ENCODE measurements around the gene SMIM29.
A peak's percentile ranks its signal among the peaks of the same experiment; 100 is the strongest.

The SMIM29 gene

DNA sequence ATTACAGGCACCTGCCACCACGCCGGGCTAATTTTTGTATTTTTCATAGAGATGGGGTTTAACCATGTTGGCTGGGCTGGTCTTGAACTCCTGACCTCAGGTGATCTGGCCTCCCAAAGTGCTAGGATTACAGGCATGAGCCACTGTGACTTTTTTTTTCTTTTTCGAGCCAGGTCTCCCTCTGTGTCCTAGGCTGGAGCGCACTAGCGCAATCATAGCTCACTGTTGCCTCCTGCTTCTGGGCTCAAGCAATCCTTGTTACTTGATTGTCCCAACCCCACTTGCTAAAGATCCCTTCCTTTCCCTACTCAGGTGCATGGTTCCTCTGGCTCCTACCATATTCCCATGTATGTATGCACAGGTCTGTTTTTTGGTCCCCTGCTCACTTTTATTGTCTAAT is 27.4 kb upstream of the SMIM29 start:
- no peak for DNase-seq
- no peak overlapping the region for H3K14ac ChIP-seq (ENCODE audit: low read length)
- H2AFZ ChIP-seq (ENCODE audit: insufficient read depth, low read length, poor library complexity): no peak overlapping the region
- no peak overlapping the region for H3K4me3 ChIP-seq (ENCODE audit: low read depth, low read length)
- no peaks in the 10 kb centered on the region for H3K79me1 ChIP-seq (ENCODE audit: low read length)
- no peaks in the 10 kb centered on the region for H3K27me3 ChIP-seq (ENCODE audit: insufficient read depth, low read length)
- no peak overlapping the region for H3K4me2 ChIP-seq (ENCODE audit: low read length)
- no peaks in the 10 kb centered on the region for H3K9me3 ChIP-seq (ENCODE audit: insufficient read depth, low read depth, low read length)
- H3K4ac ChIP-seq (ENCODE audit: low read depth, low read length): no peak overlapping the region
- H2BK12ac ChIP-seq (ENCODE audit: low read length): peak overlapping the region; percentile 45
- H2AK5ac ChIP-seq (ENCODE audit: low read length): no peak overlapping the region
- no CpG with 5 or more reads among the region's 5 CpGs for WGBS (ENCODE audit: extremely low coverage, insufficient coverage, insufficient read length)
- H3K4me1 ChIP-seq (ENCODE audit: control insufficient read depth in 1 of 2, insufficient read depth in 2 of 2, low read length in 2 of 2): peaks cover 15 to 16% of the 10 kb centered on the region in 2 experiments
- H2BK120ac ChIP-seq (ENCODE audit: insufficient read depth, low read length, poor library complexity): no peak overlapping the region
- no peak overlapping the region for H3K23ac ChIP-seq (ENCODE audit: low read length)
- no peak overlapping the region for H4K91ac ChIP-seq (ENCODE audit: low read depth, low read length)
- no peak overlapping the region for H3K18ac ChIP-seq (ENCODE audit: low read length)
- no peaks in the 10 kb centered on the region for H3K36me3 ChIP-seq (ENCODE audit: control insufficient read depth in 1 of 2, insufficient read depth in 2 of 2, low read length in 2 of 2)
- no peak overlapping the region for H3K27ac ChIP-seq (ENCODE audit: low read depth, low read length)
- H4K12ac ChIP-seq (ENCODE audit: low read depth, low read length): no peak overlapping the region
- no peak overlapping the region for H2BK5ac ChIP-seq (ENCODE audit: low read depth, low read length, poor library complexity)
- H3K9ac ChIP-seq (ENCODE audit: low read length): no peak overlapping the region
- H3K79me2 ChIP-seq (ENCODE audit: control insufficient read depth, insufficient read depth, low read length, poor library complexity): no peaks in the 10 kb centered on the region
- no peak overlapping the region for H4K8ac ChIP-seq (ENCODE audit: low read depth, low read length)

DNA sequence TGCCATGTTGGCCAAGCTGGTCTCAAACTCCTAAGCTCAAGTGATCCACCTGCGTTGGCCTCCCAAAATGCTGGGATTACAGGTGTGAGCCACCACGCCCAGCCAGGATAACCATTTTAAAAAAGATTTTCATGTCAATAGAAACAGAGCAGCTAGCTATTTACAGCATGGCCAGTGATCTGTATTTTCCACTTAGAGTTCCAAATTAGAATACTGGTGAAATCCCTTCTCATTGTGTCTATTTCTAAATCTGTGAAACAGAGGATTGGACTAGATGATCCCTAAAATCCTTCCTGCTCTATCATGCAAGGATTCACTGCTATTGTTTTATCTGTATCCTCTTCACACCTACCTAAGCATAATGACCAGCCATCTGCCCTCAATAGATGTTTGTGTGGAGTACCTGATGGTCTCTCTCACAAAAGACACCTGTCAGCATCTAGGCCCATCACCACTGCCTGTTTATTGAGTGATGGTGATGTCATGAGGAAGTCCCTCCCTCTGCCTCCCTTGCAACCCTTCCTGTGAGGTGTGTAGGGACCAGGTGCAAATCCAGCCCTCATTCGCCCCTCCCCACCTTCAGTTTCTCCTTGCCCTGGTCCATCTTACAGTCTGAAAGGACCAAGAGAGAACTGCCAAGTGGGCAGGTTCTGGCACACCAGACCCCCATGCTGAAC is 26.5 kb upstream of the SMIM29 start:
- H4K12ac ChIP-seq (ENCODE audit: low read depth, low read length): no peak overlapping the region
- no peak overlapping the region for H2BK12ac ChIP-seq (ENCODE audit: low read length)
- no peak overlapping the region for H2BK120ac ChIP-seq (ENCODE audit: insufficient read depth, low read length, poor library complexity)
- H2BK5ac ChIP-seq (ENCODE audit: low read depth, low read length, poor library complexity): no peak overlapping the region
- no peaks in the 10 kb centered on the region for H3K79me2 ChIP-seq (ENCODE audit: control insufficient read depth, insufficient read depth, low read length, poor library complexity)
- no peak overlapping the region for H2AFZ ChIP-seq (ENCODE audit: insufficient read depth, low read length, poor library complexity)
- no CpG with 5 or more reads among the region's 3 CpGs for WGBS (ENCODE audit: extremely low coverage, insufficient coverage, insufficient read length)
- H4K8ac ChIP-seq (ENCODE audit: low read depth, low read length): no peak overlapping the region
- no peak overlapping the region for H3K4ac ChIP-seq (ENCODE audit: low read depth, low read length)
- no peak overlapping the region for H3K23ac ChIP-seq (ENCODE audit: low read length)
- H4K91ac ChIP-seq (ENCODE audit: low read depth, low read length): no peak overlapping the region
- H3K27ac ChIP-seq (ENCODE audit: low read depth, low read length): no peak overlapping the region
- no peak overlapping the region for H3K18ac ChIP-seq (ENCODE audit: low read length)
- H3K4me2 ChIP-seq (ENCODE audit: low read length): no peak overlapping the region
- H3K14ac ChIP-seq (ENCODE audit: low read length): no peak overlapping the region
- H3K4me1 ChIP-seq (ENCODE audit: control insufficient read depth in 1 of 2, insufficient read depth in 2 of 2, low read length in 2 of 2): peaks cover 15 to 16% of the 10 kb centered on the region in 2 experiments
- H3K9me3 ChIP-seq (ENCODE audit: insufficient read depth, low read depth, low read length): no peaks in the 10 kb centered on the region
- no peak overlapping the region for H3K9ac ChIP-seq (ENCODE audit: low read length)
- H2AK5ac ChIP-seq (ENCODE audit: low read length): no peak overlapping the region
- no peak for DNase-seq
- H3K79me1 ChIP-seq (ENCODE audit: low read length): no peaks in the 10 kb centered on the region
- H3K36me3 ChIP-seq (ENCODE audit: control insufficient read depth in 1 of 2, insufficient read depth in 2 of 2, low read length in 2 of 2): no peaks in the 10 kb centered on the region
- H3K27me3 ChIP-seq (ENCODE audit: insufficient read depth, low read length): no peaks in the 10 kb centered on the region
- H3K4me3 ChIP-seq (ENCODE audit: low read depth, low read length): no peak overlapping the region

GRCh38 chr6:34274129-34274528 is 25.3 kb upstream of the SMIM29 start:
- Histone ChIP-seq H3K36me3 (ENCODE audit: control insufficient read depth in 1 of 2, insufficient read depth in 2 of 2, low read length in 2 of 2) (no peaks in the 10 kb centered on the region), H4K91ac (ENCODE audit: low read depth, low read length) (no peak overlapping the region), H3K23ac (ENCODE audit: low read length) (no peak overlapping the region), H3K79me1 (ENCODE audit: low read length) (no peaks in the 10 kb centered on the region), H2BK12ac (ENCODE audit: low read length) (no peak overlapping the region), H3K4me2 (ENCODE audit: low read length) (no peak overlapping the region), H3K4ac (ENCODE audit: low read depth, low read length) (no peak overlapping the region), H3K27me3 (ENCODE audit: insufficient read depth, low read length) (no peaks in the 10 kb centered on the region), H3K27ac (ENCODE audit: low read depth, low read length) (no peak overlapping the region), H2AFZ (ENCODE audit: insufficient read depth, low read length, poor library complexity) (no peak overlapping the region), H3K14ac (ENCODE audit: low read length) (no peak overlapping the region), H3K79me2 (ENCODE audit: control insufficient read depth, insufficient read depth, low read length, poor library complexity) (no peaks in the 10 kb centered on the region), H2AK5ac (ENCODE audit: low read length) (no peak overlapping the region), H3K9me3 (ENCODE audit: insufficient read depth, low read depth, low read length) (no peaks in the 10 kb centered on the region), H3K18ac (ENCODE audit: low read length) (no peak overlapping the region), H4K12ac (ENCODE audit: low read depth, low read length) (no peak overlapping the region), H3K4me1 (ENCODE audit: control insufficient read depth in 1 of 2, insufficient read depth in 2 of 2, low read length in 2 of 2) (peaks cover 15 to 16% of the 10 kb centered on the region in 2 experiments), H2BK5ac (ENCODE audit: low read depth, low read length, poor library complexity) (no peak overlapping the region), H4K8ac (ENCODE audit: low read depth, low read length) (no peak overlapping the region), H3K9ac (ENCODE audit: low read length) (no peak overlapping the region), H3K4me3 (ENCODE audit: low read depth, low read length) (no peak overlapping the region), H2BK120ac (ENCODE audit: insufficient read depth, low read length, poor library complexity) (no peak overlapping the region)
- no CpG with 5 or more reads among the region's 1 CpG for WGBS (ENCODE audit: extremely low coverage, insufficient coverage, insufficient read length)
- no peak for DNase-seq

GRCh38 chr6:34273242-34273805 is 24.5 kb upstream of the SMIM29 start:
- H2BK120ac ChIP-seq (ENCODE audit: insufficient read depth, low read length, poor library complexity): no peak overlapping the region
- H3K4me1 ChIP-seq (ENCODE audit: control insufficient read depth in 1 of 2, insufficient read depth in 2 of 2, low read length in 2 of 2): peaks cover 15 to 16% of the 10 kb centered on the region in 2 experiments
- no peak overlapping the region for H3K23ac ChIP-seq (ENCODE audit: low read length)
- H3K79me1 ChIP-seq (ENCODE audit: low read length): no peaks in the 10 kb centered on the region
- no peaks in the 10 kb centered on the region for H3K36me3 ChIP-seq (ENCODE audit: control insufficient read depth in 1 of 2, insufficient read depth in 2 of 2, low read length in 2 of 2)
- peak overlapping the region; percentile 25 for H2BK12ac ChIP-seq (ENCODE audit: low read length)
- no peak overlapping the region for H3K4me3 ChIP-seq (ENCODE audit: low read depth, low read length)
- H4K8ac ChIP-seq (ENCODE audit: low read depth, low read length): peak overlapping the region; percentile 23
- H3K4me2 ChIP-seq (ENCODE audit: low read length): no peak overlapping the region
- H3K9ac ChIP-seq (ENCODE audit: low read length): no peak overlapping the region
- H3K79me2 ChIP-seq (ENCODE audit: control insufficient read depth, insufficient read depth, low read length, poor library complexity): no peaks in the 10 kb centered on the region
- H4K91ac ChIP-seq (ENCODE audit: low read depth, low read length): no peak overlapping the region
- peak overlapping the region; percentile 14 for H2AFZ ChIP-seq (ENCODE audit: insufficient read depth, low read length, poor library complexity)
- H2AK5ac ChIP-seq (ENCODE audit: low read length): peak overlapping the region; percentile 36
- no peak overlapping the region for H3K27ac ChIP-seq (ENCODE audit: low read depth, low read length)
- no peaks in the 10 kb centered on the region for H3K27me3 ChIP-seq (ENCODE audit: insufficient read depth, low read length)
- no peak for DNase-seq
- no peak overlapping the region for H3K18ac ChIP-seq (ENCODE audit: low read length)
- no CpG with 5 or more reads among the region's 3 CpGs for WGBS (ENCODE audit: extremely low coverage, insufficient coverage, insufficient read length)
- H3K4ac ChIP-seq (ENCODE audit: low read depth, low read length): no peak overlapping the region
- H3K14ac ChIP-seq (ENCODE audit: low read length): no peak overlapping the region
- no peak overlapping the region for H4K12ac ChIP-seq (ENCODE audit: low read depth, low read length)
- H2BK5ac ChIP-seq (ENCODE audit: low read depth, low read length, poor library complexity): no peak overlapping the region
- H3K9me3 ChIP-seq (ENCODE audit: insufficient read depth, low read depth, low read length): no peaks in the 10 kb centered on the region
